ENCODE measurements around the gene FAM151B.

FAM151B gene

GRCh38 chr5:80482578-80482977 is 5.3 kb upstream of the FAM151B start:
- no peak for ATAC-seq
- no peak for TF ChIP-seq GLIS3 (CRISPR knock-in tag; IDR thresholded peaks at IDR 0.05)
- no peak for TF ChIP-seq SNAI2 (CRISPR knock-in tag; IDR thresholded peaks at IDR 0.05)
- no peak for TF ChIP-seq OSR1 (CRISPR knock-in tag; IDR thresholded peaks at IDR 0.05)
- TF ChIP-seq POU6F1 (CRISPR knock-in tag; IDR thresholded peaks at IDR 0.05; ENCODE audit: borderline replicate concordance, low read depth), result no peak
- no peak for TF ChIP-seq CSDC2 (CRISPR knock-in tag; IDR thresholded peaks at IDR 0.05)
- TF ChIP-seq ISL1 (CRISPR knock-in tag; IDR thresholded peaks at IDR 0.05), result no peak
- no peak for TF ChIP-seq PPARA (CRISPR knock-in tag; IDR thresholded peaks at IDR 0.05; ENCODE audit: borderline replicate concordance)
- TF ChIP-seq TSHZ2 (CRISPR knock-in tag; IDR thresholded peaks at IDR 0.05), result no peak
- TF ChIP-seq ZNF70 (CRISPR knock-in tag; IDR thresholded peaks at IDR 0.05), result no peak
- TF ChIP-seq ZNF565 (CRISPR knock-in tag; conservative IDR thresholded peaks at IDR 0.05; ENCODE audit: low read depth), result no peak
- TF ChIP-seq BACH2 (CRISPR knock-in tag; IDR thresholded peaks at IDR 0.05; ENCODE audit: borderline replicate concordance), result no peak
- no peak for TF ChIP-seq ZFP3 (CRISPR knock-in tag; IDR thresholded peaks at IDR 0.05)
- no peak for TF ChIP-seq TOX (CRISPR knock-in tag; IDR thresholded peaks at IDR 0.05; ENCODE audit: borderline replicate concordance)
- no peak for TF ChIP-seq ARNTL (CRISPR knock-in tag; IDR thresholded peaks at IDR 0.05; ENCODE audit: borderline replicate concordance, low read depth)
- TF ChIP-seq CREB5 (CRISPR knock-in tag; IDR thresholded peaks at IDR 0.05; ENCODE audit: low read depth), result no peak
- no peak for TF ChIP-seq RARB (CRISPR knock-in tag; IDR thresholded peaks at IDR 0.05)
- TF ChIP-seq PATZ1 (CRISPR knock-in tag; IDR thresholded peaks at IDR 0.05; ENCODE audit: borderline replicate concordance), result no peak
- TF ChIP-seq ZC3H10 (CRISPR knock-in tag; IDR thresholded peaks at IDR 0.05), result no peak

- ATAC-seq, result no peak
- TF ChIP-seq TOX (CRISPR knock-in tag; IDR thresholded peaks at IDR 0.05; ENCODE audit: borderline replicate concordance), result no peak
- no peak for TF ChIP-seq SNAI2 (CRISPR knock-in tag; IDR thresholded peaks at IDR 0.05)
- no peak for TF ChIP-seq ZFP3 (CRISPR knock-in tag; IDR thresholded peaks at IDR 0.05)
- no peak for TF ChIP-seq PATZ1 (CRISPR knock-in tag; IDR thresholded peaks at IDR 0.05; ENCODE audit: borderline replicate concordance)
- TF ChIP-seq ZFP30 (CRISPR knock-in tag; IDR thresholded peaks at IDR 0.05), result no peak
- TF ChIP-seq ZNF8 (CRISPR knock-in tag; IDR thresholded peaks at IDR 0.05), result no peak
- TF ChIP-seq POU6F1 (CRISPR knock-in tag; IDR thresholded peaks at IDR 0.05; ENCODE audit: borderline replicate concordance, low read depth), result no peak
- TF ChIP-seq PPARA (CRISPR knock-in tag; IDR thresholded peaks at IDR 0.05; ENCODE audit: borderline replicate concordance), result no peak
- TF ChIP-seq ZC3H10 (CRISPR knock-in tag; IDR thresholded peaks at IDR 0.05), result no peak
- no peak for TF ChIP-seq ZNF70 (CRISPR knock-in tag; IDR thresholded peaks at IDR 0.05)
- TF ChIP-seq OSR1 (CRISPR knock-in tag; IDR thresholded peaks at IDR 0.05), result no peak
- no peak for TF ChIP-seq GLIS3 (CRISPR knock-in tag; IDR thresholded peaks at IDR 0.05)
Measured at GRCh38 chr5:80483636-80484232, 4.2 kb upstream of the FAM151B start.

Measured in SK-N-SH treated with all-trans-retinoic acid at 6 μM for 48 hours (cell line).